GM12801 (cell line): ENCODE measurements around the gene ADGRD2.

ENCODE experiments used
- TF ChIP-seq, protein P1 (sequence below): IDR thresholded peaks from one replicate; pipeline ENCODE4 v1.5.1; 2011; ENCODE audit warnings: control low read depth; ENCODE audit not compliant: insufficient read length; ENCODE audit errors: extremely low read depth

ADGRD2 gene

DNA sequence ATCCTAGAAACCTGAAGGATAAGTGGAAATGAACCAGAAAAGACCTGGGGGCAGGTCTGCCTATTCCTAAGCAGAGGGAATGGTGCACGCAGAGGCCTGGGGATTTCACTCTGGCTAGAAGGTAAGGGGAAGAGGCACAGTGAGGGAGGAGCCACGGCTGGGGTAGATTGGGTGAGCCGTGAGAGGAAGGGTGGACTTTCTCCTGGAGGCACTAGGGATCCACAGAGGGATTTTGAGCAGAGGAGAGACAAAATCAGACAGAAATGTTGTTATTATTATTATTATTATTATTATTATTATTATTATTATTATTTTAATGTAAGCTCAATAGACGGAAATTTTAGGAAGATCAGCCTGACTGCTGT lies 3.0 kb upstream of the ADGRD2 start:
- TF ChIP-seq, protein P1, sequence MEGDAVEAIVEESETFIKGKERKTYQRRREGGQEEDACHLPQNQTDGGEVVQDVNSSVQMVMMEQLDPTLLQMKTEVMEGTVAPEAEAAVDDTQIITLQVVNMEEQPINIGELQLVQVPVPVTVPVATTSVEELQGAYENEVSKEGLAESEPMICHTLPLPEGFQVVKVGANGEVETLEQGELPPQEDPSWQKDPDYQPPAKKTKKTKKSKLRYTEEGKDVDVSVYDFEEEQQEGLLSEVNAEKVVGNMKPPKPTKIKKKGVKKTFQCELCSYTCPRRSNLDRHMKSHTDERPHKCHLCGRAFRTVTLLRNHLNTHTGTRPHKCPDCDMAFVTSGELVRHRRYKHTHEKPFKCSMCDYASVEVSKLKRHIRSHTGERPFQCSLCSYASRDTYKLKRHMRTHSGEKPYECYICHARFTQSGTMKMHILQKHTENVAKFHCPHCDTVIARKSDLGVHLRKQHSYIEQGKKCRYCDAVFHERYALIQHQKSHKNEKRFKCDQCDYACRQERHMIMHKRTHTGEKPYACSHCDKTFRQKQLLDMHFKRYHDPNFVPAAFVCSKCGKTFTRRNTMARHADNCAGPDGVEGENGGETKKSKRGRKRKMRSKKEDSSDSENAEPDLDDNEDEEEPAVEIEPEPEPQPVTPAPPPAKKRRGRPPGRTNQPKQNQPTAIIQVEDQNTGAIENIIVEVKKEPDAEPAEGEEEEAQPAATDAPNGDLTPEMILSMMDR, result no peak

DNA sequence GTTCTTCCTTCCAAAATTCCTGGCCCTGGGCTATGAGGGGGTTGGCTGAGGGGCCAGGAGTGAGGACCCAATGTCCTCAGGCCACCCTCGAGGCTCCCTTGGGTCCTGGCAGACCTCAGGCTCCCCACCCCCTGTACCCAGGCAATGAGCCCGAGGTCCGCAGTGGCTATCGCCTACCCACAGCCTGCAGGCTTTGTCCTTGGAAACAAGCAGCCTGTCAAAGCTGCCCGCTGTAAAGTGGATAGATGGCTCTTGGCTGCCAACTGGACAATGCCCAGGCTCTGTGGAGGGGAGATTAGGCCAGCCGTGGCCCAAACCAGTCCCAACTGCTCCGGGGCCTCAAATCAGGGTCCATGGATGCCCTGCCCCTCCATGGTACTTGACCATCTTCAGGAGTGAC lies 2.2 kb upstream of the ADGRD2 start:
- TF ChIP-seq, protein P1, result no peak

- TF ChIP-seq, protein P1, result no peak
Observed at GRCh38 chr9:124449381-124450151, 685 bp upstream of the ADGRD2 start.

DNA sequence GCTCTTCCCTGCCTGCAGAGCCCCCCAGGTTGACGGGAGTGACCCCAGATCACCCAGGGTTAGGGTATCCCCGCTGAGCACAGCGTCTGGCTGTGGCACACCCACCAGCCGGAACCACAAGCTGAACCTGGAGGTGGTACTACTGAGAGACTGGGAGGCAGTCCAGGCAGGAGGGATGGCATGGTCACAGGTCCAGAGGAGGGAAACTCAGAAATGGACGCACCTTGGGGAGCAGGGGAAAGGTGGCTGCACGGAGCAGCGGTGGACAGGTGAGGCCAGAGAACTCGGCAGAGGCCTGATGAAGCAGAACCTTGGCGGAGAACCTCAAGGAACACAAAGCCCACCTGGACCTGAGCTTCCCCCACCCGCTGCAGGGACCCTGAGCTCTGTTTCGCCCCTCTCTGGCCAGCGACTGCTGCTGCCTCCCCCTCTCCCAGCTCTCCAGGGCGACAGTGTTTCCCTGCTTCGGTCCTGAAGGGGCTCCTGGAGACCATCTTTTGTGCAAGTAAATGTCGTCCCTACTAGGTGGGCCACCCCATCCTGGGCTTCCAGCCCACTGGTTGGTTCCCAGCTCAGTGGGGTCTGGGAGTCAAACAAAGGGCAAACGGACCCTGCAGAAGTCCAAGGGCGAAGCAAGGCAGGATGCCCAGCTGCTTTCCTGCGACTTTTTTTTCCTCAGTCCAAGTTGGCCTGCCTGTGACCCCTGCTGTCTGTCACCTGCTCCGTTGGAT lies 845 bp downstream of the ADGRD2 start:
- TF ChIP-seq, protein P1, result no peak

DNA sequence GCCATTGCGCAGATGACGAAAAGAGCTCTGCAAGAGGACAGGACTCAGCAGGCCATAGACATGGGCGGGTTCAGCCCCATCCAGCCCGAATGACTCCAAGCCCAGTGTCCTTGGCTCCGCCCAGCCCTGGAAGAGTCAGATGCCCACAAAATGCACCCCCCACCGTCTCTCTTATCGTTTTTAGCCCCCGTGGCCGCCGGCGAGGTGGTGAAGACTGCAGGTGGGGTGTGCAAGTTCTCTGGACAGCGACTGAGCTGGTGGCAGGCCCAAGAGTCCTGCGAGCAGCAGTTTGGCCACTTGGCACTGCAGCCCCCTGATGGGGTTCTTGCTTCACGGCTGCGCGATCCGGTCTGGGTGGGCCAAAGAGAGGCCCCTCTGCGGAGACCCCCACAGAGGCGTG lies 2.1 kb downstream of the ADGRD2 start:
- TF ChIP-seq, protein P1, result no peak

DNA sequence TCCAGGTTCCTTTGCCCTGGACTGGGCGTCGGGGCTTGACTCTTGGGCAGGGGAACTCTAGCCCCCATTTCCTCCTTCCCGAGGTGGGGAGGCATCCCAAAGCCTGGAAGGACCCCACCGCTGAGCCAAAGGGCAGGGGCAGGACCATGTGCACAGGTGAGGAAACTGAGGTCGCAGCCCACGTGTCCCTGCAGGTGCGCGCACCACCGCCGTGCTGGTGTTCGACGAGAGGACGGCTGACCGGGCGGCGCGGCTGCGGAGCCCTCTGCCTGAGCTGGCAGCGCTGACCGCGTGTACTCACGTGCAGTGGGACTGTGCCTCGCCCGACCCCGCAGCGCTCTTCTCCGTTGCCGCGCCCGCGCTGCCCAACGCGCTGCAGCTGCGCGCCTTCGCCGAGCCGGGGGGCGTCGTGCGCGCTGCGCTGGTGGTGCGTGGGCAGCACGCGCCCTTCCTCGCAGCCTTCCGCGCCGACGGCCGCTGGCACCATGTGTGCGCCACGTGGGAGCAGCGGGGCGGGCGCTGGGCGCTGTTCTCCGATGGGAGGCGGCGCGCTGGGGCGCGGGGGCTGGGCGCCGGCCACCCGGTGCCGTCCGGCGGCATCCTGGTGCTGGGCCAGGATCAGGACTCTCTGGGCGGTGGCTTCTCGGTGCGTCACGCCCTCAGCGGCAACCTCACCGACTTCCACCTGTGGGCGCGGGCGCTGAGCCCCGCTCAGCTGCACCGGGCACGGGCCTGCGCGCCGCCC lies 2.8 kb downstream of the ADGRD2 start:
- TF ChIP-seq, protein P1, result no peak

DNA sequence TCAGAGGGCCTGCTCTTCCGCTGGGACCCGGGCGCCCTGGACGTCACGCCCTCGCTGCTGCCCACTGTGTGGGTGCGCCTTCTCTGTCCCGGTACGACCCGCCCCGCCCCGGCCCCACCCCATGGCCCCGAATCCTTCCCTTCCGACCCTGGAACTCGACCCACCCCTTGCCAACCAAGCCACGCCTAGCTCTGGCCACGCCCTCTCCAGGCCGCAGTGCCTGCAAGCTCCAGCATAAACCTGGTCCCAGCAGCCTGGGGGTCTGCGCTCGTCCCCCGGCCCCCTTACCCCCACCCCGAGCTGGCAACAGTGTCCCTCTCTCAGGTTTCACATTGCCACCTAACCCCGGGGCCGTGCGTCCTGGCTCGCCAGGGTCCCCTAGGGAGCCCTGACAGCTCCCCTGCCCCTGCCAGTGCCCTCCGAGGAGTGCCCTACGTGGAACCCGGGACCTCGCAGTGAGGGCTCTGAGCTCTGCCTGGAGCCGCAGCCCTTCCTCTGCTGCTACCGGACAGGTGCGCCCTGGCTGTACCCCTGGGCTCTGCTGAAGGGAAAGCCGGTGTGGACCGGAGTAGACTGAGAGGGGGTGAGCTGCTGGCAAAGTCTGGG lies 3.4 kb downstream of the ADGRD2 start:
- TF ChIP-seq, protein P1, result no peak
